Measurements from ENCODE around the gene DDX1. TPM values are rescaled to one million over a fixed set of nuclear protein-coding genes. Genes with fewer than 3 reads are reported as not detected.

DDX1 gene
- total RNA-seq, 1 donor from 2014 or later: 255 TPM

GRCh38 chr2:15584316-15584715 is 7.4 kb upstream of the DDX1 start:
- H3K4me3 Mint-ChIP-seq (ENCODE audit: unreplicated experiment): no peak overlapping the region
- H3K36me3 Mint-ChIP-seq (ENCODE audit: unreplicated experiment): no peaks in the 10 kb centered on the region
- no peaks in the 10 kb centered on the region for H3K9me3 Mint-ChIP-seq (ENCODE audit: unreplicated experiment)
- no peak for DNase-seq
- H3K4me1 Mint-ChIP-seq (ENCODE audit: low read depth, unreplicated experiment): peaks cover under 1% of the 10 kb centered on the region
- no peak for TF ChIP-seq CTCF (IDR thresholded peaks at IDR 0.05; ENCODE audit: partially characterized antibody, unreplicated experiment)
- H3K27me3 Mint-ChIP-seq (ENCODE audit: unreplicated experiment): no peaks in the 10 kb centered on the region
- no peak overlapping the region for H3K27ac Mint-ChIP-seq (ENCODE audit: unreplicated experiment)

- peaks cover 3% of the 10 kb centered on the region for H3K4me1 Mint-ChIP-seq (ENCODE audit: low read depth, unreplicated experiment)
- H3K36me3 Mint-ChIP-seq (ENCODE audit: unreplicated experiment): no peaks in the 10 kb centered on the region
- H3K4me3 Mint-ChIP-seq (ENCODE audit: unreplicated experiment): no peak overlapping the region
- H3K27me3 Mint-ChIP-seq (ENCODE audit: unreplicated experiment): no peaks in the 10 kb centered on the region
- TF ChIP-seq CTCF (IDR thresholded peaks at IDR 0.05; ENCODE audit: partially characterized antibody, unreplicated experiment): no peak
- no peak for DNase-seq
- H3K9me3 Mint-ChIP-seq (ENCODE audit: unreplicated experiment): no peaks in the 10 kb centered on the region
- no peak overlapping the region for H3K27ac Mint-ChIP-seq (ENCODE audit: unreplicated experiment)
Observed at GRCh38 chr2:15584767-15585469, 6.8 kb upstream of the DDX1 start.

GRCh38 chr2:15588329-15588919 is 3.2 kb upstream of the DDX1 start:
- peak; percentile 61 for TF ChIP-seq CTCF (IDR thresholded peaks at IDR 0.05; ENCODE audit: partially characterized antibody, unreplicated experiment)
- peak; percentile 82 for DNase-seq
- H3K27ac Mint-ChIP-seq (ENCODE audit: unreplicated experiment): no peak overlapping the region
- H3K9me3 Mint-ChIP-seq (ENCODE audit: unreplicated experiment): peaks cover 8% of the 10 kb centered on the region
- no peaks in the 10 kb centered on the region for H3K36me3 Mint-ChIP-seq (ENCODE audit: unreplicated experiment)
- no peak overlapping the region for H3K4me3 Mint-ChIP-seq (ENCODE audit: unreplicated experiment)
- H3K4me1 Mint-ChIP-seq (ENCODE audit: low read depth, unreplicated experiment): peaks cover 13% of the 10 kb centered on the region
- peaks cover 13% of the 10 kb centered on the region for H3K27me3 Mint-ChIP-seq (ENCODE audit: unreplicated experiment)

- H3K9me3 Mint-ChIP-seq (ENCODE audit: unreplicated experiment): peaks cover 12% of the 10 kb centered on the region
- no peaks in the 10 kb centered on the region for H3K36me3 Mint-ChIP-seq (ENCODE audit: unreplicated experiment)
- peaks cover 13% of the 10 kb centered on the region for H3K27me3 Mint-ChIP-seq (ENCODE audit: unreplicated experiment)
- TF ChIP-seq CTCF (IDR thresholded peaks at IDR 0.05; ENCODE audit: partially characterized antibody, unreplicated experiment): no peak
- peak overlapping the region; percentile 99 for H3K27ac Mint-ChIP-seq (ENCODE audit: unreplicated experiment)
- DNase-seq: no peak
- H3K4me1 Mint-ChIP-seq (ENCODE audit: low read depth, unreplicated experiment): peaks cover 15% of the 10 kb centered on the region
- peak overlapping the region; percentile 96 for H3K4me3 Mint-ChIP-seq (ENCODE audit: unreplicated experiment)
Observed at GRCh38 chr2:15591373-15591691, 336 bp upstream of the DDX1 start.

- Mint-ChIP-seq H3K36me3 (ENCODE audit: unreplicated experiment) (no peaks in the 10 kb centered on the region), H3K27me3 (ENCODE audit: unreplicated experiment) (peaks cover 13% of the 10 kb centered on the region), H3K9me3 (ENCODE audit: unreplicated experiment) (peaks cover 12% of the 10 kb centered on the region), H3K4me1 (ENCODE audit: low read depth, unreplicated experiment) (peaks cover 17% of the 10 kb centered on the region), H3K27ac (ENCODE audit: unreplicated experiment) (peak overlapping the region; percentile 99), H3K4me3 (ENCODE audit: unreplicated experiment) (peak overlapping the region; percentile 96)
- TF ChIP-seq CTCF (IDR thresholded peaks at IDR 0.05; ENCODE audit: partially characterized antibody, unreplicated experiment): no peak
- DNase-seq: no peak
Observed at GRCh38 chr2:15593327-15593705, 1.6 kb downstream of the DDX1 start.

All from glutamatergic neuron (in vitro differentiated cells).